Natural killer cell (primary cell): ENCODE data around the gene COMMD4. TPM values are rescaled to one million over a fixed set of nuclear protein-coding genes. Genes with fewer than 3 reads are reported as not detected.
"Not testable (repeated sequence)": the region's sequence is repeated elsewhere in the genome, so short reads cannot be mapped to it uniquely, and the experiment has no call there.

Experiments used
- ATAC-seq, 3 donors: fragments of 150-1000 bp in 2 of 3; fragments of 200-7000 bp in 1 of 3; cut with Tn5 transposase; 1 replicate in 1 of 3; 2 replicates in 2 of 3; pipeline ENCODE4 v1.10.0; 2021; ENCODE audit warnings: mild to moderate bottlenecking in 2 of 3, moderate library complexity in 2 of 3
- DNase-seq, 2 donors: peaks; one replicate each; pipeline versions ENCODE4 v3.0.0 to v3.0.0-alpha.2; 2013 to 2021; ENCODE audit warnings: mixed read lengths in 1 of 2
- H3K27ac ChIP-seq: one replicate; pipeline ENCODE4 v1.5.1; 2013; ENCODE audit warnings: mild to moderate bottlenecking, low read length
- H3K27me3 ChIP-seq: one replicate; pipeline ENCODE4 v1.6.1; 2013; ENCODE audit warnings: low read length; ENCODE audit not compliant: control insufficient read depth, insufficient read depth
- H3K36me3 ChIP-seq: one replicate; pipeline ENCODE4 v1.6.1; 2013; ENCODE audit warnings: low read length; ENCODE audit not compliant: control insufficient read depth, insufficient read depth
- H3K4me1 ChIP-seq: one replicate; pipeline ENCODE4 v1.6.1; 2013; ENCODE audit warnings: low read length; ENCODE audit not compliant: control insufficient read depth, insufficient read depth
- H3K4me3 ChIP-seq: one replicate; pipeline ENCODE4 v1.5.1; 2013; ENCODE audit warnings: low read length
- H3K9me3 ChIP-seq: one replicate; pipeline ENCODE4 v1.6.1; 2013; ENCODE audit warnings: low read length; ENCODE audit not compliant: control insufficient read depth, insufficient read depth
- H3K27ac Mint-ChIP-seq, 2 donors: one replicate each; pipeline ENCODE4 v1.8.0; 2022; ENCODE audit warnings: mild to moderate bottlenecking in 2 of 2, mixed read lengths in 2 of 2, moderate library complexity in 1 of 2
- H3K27me3 Mint-ChIP-seq, 2 donors: one replicate each; pipeline ENCODE4 v1.8.0; 2022; ENCODE audit warnings: low read depth in 2 of 2, mixed read lengths in 2 of 2
- H3K36me3 Mint-ChIP-seq: one replicate; pipeline ENCODE4 v1.8.0; 2022; ENCODE audit warnings: mixed read lengths
- H3K4me1 Mint-ChIP-seq, 2 donors: one replicate each; pipeline ENCODE4 v1.8.0; 2022; ENCODE audit warnings: mixed read lengths in 2 of 2
- H3K4me3 Mint-ChIP-seq: one replicate; pipeline ENCODE4 v1.8.0; 2022; ENCODE audit warnings: mild to moderate bottlenecking, moderate library complexity, mixed read lengths
- H3K9me3 Mint-ChIP-seq, 2 donors: one replicate each; pipeline ENCODE4 v1.8.0; 2022; ENCODE audit warnings: mixed read lengths in 2 of 2
- CTCF ChIP-seq: fragments of 200-600 bp; IDR thresholded peaks from one replicate; pipeline ENCODE4 v1.8.0; 2022; ENCODE audit warnings: antibody characterized with exemption
- WGBS: methylation state at CpG from one replicate; pipeline ENCODE4 v1.1.7; 2013; ENCODE audit warnings: missing lambda C conversion rate; ENCODE audit not compliant: insufficient coverage; 5-methylcytosine and 5-hydroxymethylcytosine counted together
- intact Hi-C: fragments of 100-400 bp; cut with micrococcal nuclease; formaldehyde crosslinking; loops from one replicate; pipeline ENCODE4 v1.14.2; 2022
- total RNA-seq, 4 donors: library from RNA; stranded (reverse); fragments of 120-200 nt in 1 of 4; gene quantifications; one replicate each; pipeline versions ENCODE4 v1.2.3 to v1.2.4, GENCODE V29; 2013 to 2022

The COMMD4 gene
- total RNA-seq, 3 donors from 2014 or later (not counting 1 experiment from before 2014, with no cell fraction given) = 38.8 to 56.3 (median 46.8) TPM

DNA sequence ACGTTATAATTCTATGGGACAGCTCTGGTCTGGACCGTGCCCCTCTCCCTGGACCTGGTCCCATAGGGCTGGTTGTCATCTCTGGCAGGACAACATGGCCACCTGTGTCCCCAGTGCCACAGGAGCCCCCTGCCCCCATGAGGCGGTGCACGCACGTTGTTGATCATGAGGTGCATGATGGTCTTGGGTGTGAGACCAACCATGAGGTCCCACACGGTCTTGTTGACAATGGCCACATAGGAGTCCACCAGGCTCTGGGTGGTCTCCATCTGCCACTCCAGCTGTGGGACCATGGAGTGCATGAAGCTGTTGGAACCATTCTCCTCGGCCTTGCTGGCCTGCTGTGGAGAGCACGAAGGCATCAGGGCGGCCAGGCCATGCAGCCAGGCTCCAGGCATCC lies 33.5 kb upstream of the COMMD4 start:
- no peak overlapping the region for H3K27ac Mint-ChIP-seq
- no peaks in the 10 kb centered on the region for H3K9me3 Mint-ChIP-seq
- peaks cover 31 to 37% of the 10 kb centered on the region in 2 donors for H3K27me3 Mint-ChIP-seq
- Histone ChIP-seq H3K27me3 (no peaks in the 10 kb centered on the region), H3K9me3 (no peaks in the 10 kb centered on the region), H3K36me3 (no peaks in the 10 kb centered on the region), H3K27ac (no peak overlapping the region), H3K4me1 (no peaks in the 10 kb centered on the region), H3K4me3 (no peak overlapping the region)
- no peak for ATAC-seq
- H3K4me1 Mint-ChIP-seq = no peaks in the 10 kb centered on the region
- TF ChIP-seq CTCF = no peak
- intact Hi-C loops = no loop called here
- no peak for DNase-seq
- H3K36me3 Mint-ChIP-seq = no peaks in the 10 kb centered on the region
- WGBS = 89% methylated on average over 9 of the region's 9 CpGs
- H3K4me3 Mint-ChIP-seq = no peak overlapping the region

- H3K36me3 ChIP-seq, ATAC-seq, intact Hi-C loops, H3K4me3 Mint-ChIP-seq, H3K9me3 ChIP-seq, H3K27me3 ChIP-seq, H3K4me1 ChIP-seq, DNase-seq, H3K9me3 Mint-ChIP-seq, H3K36me3 Mint-ChIP-seq, H3K4me3 ChIP-seq, H3K27ac Mint-ChIP-seq, H3K27ac ChIP-seq, H3K4me1 Mint-ChIP-seq: not testable (repeated sequence)
- WGBS = 98% methylated on average over 4 of the region's 4 CpGs
- peaks cover 35 to 37% of the 10 kb centered on the region in 2 donors for H3K27me3 Mint-ChIP-seq
These were observed 33.1 kb upstream of the COMMD4 start for GRCh38 chr15:75302753-75303152.

GRCh38 chr15:75306188-75306587 lies 29.7 kb upstream of the COMMD4 start:
- 73% methylated on average over 3 of the region's 3 CpGs for WGBS
- TF ChIP-seq CTCF = no peak
- ATAC-seq (no peak), DNase-seq (no peak)
- intact Hi-C loops = no loop called here
- Histone ChIP-seq H3K4me1 (no peaks in the 10 kb centered on the region), H3K9me3 (no peaks in the 10 kb centered on the region), H3K27ac (no peak overlapping the region), H3K36me3 (no peaks in the 10 kb centered on the region), H3K4me3 (no peak overlapping the region), H3K27me3 (no peaks in the 10 kb centered on the region)
- H3K27ac Mint-ChIP-seq = no peak overlapping the region
- no peaks in the 10 kb centered on the region for H3K9me3 Mint-ChIP-seq
- H3K4me3 Mint-ChIP-seq = no peak overlapping the region
- H3K4me1 Mint-ChIP-seq = peaks cover under 1 to 7% of the 10 kb centered on the region in 2 donors
- peaks cover 44 to 47% of the 10 kb centered on the region in 2 donors for H3K27me3 Mint-ChIP-seq
- no peaks in the 10 kb centered on the region for H3K36me3 Mint-ChIP-seq

DNA sequence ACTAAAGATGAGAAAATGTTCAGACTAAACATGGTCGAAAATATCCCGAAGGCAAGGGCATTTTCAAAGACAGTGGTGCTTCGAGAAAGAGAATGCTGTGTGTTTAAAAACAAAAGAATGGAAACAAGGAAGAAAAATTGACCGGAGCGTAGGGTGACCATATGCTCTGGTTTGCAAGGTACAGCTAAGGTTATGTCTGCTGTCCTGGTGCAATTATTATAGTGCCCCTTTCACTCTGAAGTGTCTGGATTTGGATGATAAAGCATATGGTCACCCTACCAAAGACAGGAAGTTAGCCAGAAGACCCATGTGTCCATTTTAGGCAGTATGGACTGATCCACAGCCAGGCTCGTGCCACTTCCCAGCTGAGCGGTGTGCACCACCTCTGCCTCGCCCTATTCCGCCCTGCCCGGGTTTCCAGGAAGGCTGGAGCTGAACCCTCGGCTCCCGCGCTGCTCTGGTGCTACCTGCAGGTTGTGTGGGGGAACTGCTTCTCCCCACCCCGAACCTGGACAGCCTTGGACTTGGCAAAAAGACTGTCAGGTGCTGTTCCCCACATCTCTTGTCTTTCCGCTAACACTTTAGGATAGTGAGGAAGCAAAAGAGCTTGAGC lies 28.0 kb upstream of the COMMD4 start:
- Histone ChIP-seq H3K27ac (no peak overlapping the region), H3K9me3 (peaks cover 3% of the 10 kb centered on the region), H3K27me3 (no peaks in the 10 kb centered on the region), H3K4me1 (peaks cover 5% of the 10 kb centered on the region), H3K4me3 (no peak overlapping the region), H3K36me3 (no peaks in the 10 kb centered on the region)
- no peaks in the 10 kb centered on the region for H3K36me3 Mint-ChIP-seq
- H3K27ac Mint-ChIP-seq = no peak overlapping the region
- intact Hi-C loops = no loop called here
- WGBS = 40% methylated on average over 15 of the region's 15 CpGs
- H3K9me3 Mint-ChIP-seq = no peaks in the 10 kb centered on the region
- DNase-seq = peak in 1 of 2 donors; percentile 19
- H3K27me3 Mint-ChIP-seq = peaks cover 46 to 47% of the 10 kb centered on the region in 2 donors
- no peak for ATAC-seq
- no peak for TF ChIP-seq CTCF
- H3K4me3 Mint-ChIP-seq = no peak overlapping the region
- peaks cover 16 to 21% of the 10 kb centered on the region in 2 donors for H3K4me1 Mint-ChIP-seq
